Measurements from ENCODE around the gene ADCY5.
A peak's percentile ranks its signal among the peaks of the same experiment; 100 is the strongest.

Gene ADCY5

GRCh38 chr3:123451186-123451585 is 2.3 kb upstream of the ADCY5 start:
- no peak overlapping the region for H3K4me3 ChIP-seq (ENCODE audit: severe bottlenecking)
- H3K36me3 ChIP-seq (ENCODE audit: low read depth) = no peaks in the 10 kb centered on the region
- DNase-seq (ENCODE audit: low spot score) = no peak
- TF ChIP-seq, protein P1, sequence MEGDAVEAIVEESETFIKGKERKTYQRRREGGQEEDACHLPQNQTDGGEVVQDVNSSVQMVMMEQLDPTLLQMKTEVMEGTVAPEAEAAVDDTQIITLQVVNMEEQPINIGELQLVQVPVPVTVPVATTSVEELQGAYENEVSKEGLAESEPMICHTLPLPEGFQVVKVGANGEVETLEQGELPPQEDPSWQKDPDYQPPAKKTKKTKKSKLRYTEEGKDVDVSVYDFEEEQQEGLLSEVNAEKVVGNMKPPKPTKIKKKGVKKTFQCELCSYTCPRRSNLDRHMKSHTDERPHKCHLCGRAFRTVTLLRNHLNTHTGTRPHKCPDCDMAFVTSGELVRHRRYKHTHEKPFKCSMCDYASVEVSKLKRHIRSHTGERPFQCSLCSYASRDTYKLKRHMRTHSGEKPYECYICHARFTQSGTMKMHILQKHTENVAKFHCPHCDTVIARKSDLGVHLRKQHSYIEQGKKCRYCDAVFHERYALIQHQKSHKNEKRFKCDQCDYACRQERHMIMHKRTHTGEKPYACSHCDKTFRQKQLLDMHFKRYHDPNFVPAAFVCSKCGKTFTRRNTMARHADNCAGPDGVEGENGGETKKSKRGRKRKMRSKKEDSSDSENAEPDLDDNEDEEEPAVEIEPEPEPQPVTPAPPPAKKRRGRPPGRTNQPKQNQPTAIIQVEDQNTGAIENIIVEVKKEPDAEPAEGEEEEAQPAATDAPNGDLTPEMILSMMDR (IDR thresholded peaks at IDR 0.05; ENCODE audit: poor library complexity, severe bottlenecking) = no peak
- H3K27me3 ChIP-seq (ENCODE audit: insufficient read depth, poor library complexity, severe bottlenecking) = peaks cover 48% of the 10 kb centered on the region
- no peak overlapping the region for H3K27ac ChIP-seq (ENCODE audit: poor library complexity, severe bottlenecking)
- ATAC-seq (ENCODE audit: low read depth) = no peak
- no peaks in the 10 kb centered on the region for H3K9me3 ChIP-seq (ENCODE audit: severe bottlenecking)
- no peaks in the 10 kb centered on the region for H3K4me1 ChIP-seq (ENCODE audit: insufficient read depth, poor library complexity, severe bottlenecking)

DNA sequence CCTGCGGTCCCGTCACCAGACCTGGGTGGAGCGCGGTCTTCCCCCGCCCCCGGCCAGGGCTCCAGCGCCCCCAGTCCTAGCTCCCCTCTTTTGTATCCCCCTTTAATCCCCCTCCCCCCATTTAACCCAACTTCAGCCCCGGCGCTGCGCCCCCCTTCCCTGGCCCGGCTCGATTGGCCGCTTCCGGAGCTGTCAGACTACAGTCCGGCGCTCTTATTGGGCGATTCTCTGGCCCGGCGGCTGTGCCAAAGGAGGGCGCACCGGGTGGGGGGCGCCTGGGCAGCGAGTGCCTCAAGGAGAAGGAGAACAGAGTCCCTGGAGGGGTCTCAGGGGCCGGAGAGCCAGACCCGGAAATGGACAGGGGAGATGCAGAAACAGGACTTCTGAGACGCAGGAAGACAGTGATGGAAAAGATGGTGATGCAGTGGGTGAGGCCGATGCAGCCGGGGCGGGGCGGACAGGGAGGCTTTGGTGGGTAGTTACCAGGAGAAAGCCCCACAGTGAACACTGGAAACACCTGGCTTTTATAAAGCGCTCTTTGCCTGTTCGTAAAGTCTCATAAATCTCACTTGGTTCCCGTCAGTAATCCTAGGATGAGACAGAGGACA is 1.2 kb upstream of the ADCY5 start:
- ATAC-seq (ENCODE audit: low read depth) = no peak

DNA sequence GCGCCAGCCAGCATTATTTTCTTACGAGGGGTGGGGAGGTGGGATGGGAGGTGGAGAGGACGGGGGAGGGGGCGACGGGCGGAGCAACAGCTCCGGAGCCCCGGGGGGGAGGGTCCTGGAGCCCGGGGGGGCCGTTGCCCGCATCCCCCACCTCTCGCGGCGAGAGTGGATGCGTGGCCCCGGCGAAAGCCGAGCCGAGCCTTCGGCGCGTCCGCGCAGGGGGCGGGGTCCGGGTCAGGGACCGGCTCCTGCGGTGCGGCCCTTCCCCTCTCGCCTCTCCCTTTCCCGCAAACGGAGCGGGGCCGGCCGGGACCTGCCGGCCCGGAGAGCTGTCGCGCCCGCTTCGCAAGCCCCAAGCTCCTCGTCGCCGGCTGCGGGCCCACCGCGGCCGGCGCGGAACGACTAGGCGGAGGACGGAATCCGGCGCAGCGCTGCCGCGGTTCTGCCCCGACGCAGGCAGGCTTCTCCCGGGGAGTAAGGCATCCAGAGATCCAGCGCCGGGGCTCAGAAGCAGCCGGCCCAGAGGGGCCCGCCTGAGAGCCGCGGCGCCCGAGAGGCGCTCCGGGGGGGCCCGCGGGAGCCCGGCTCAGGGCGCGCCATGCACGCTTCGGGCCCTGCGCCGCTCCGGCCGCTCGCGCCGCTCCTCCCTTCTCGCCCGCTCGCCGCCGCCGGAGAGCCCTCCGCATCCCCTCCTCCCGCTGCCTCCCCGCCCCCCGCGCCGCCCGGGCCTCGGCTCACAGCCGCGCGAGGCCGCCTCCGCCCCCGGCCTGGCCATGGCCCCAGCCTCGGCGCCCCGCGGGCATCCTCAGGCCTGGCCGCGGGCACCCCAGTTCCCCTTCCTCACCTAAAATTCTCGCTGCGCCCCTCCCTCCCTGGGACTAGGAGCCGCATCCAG is 459 bp upstream of the ADCY5 start:
- peak; percentile 41 for ATAC-seq (ENCODE audit: low read depth)
- H3K36me3 ChIP-seq (ENCODE audit: low read depth) = no peaks in the 10 kb centered on the region
- TF ChIP-seq, protein P1 (IDR thresholded peaks at IDR 0.05; ENCODE audit: poor library complexity, severe bottlenecking) = no peak
- peaks cover 59% of the 10 kb centered on the region for H3K27me3 ChIP-seq (ENCODE audit: insufficient read depth, poor library complexity, severe bottlenecking)
- no peaks in the 10 kb centered on the region for H3K9me3 ChIP-seq (ENCODE audit: severe bottlenecking)
- no peak overlapping the region for H3K27ac ChIP-seq (ENCODE audit: poor library complexity, severe bottlenecking)
- no peaks in the 10 kb centered on the region for H3K4me1 ChIP-seq (ENCODE audit: insufficient read depth, poor library complexity, severe bottlenecking)
- H3K4me3 ChIP-seq (ENCODE audit: severe bottlenecking) = peak overlapping the region; percentile 34
- no peak for DNase-seq (ENCODE audit: low spot score)

More for the DNA sequence above, 1.2 kb upstream of the ADCY5 start:
- Histone ChIP-seq H3K36me3 (ENCODE audit: low read depth) (no peaks in the 10 kb centered on the region), H3K27me3 (ENCODE audit: insufficient read depth, poor library complexity, severe bottlenecking) (peaks cover 55% of the 10 kb centered on the region), H3K9me3 (ENCODE audit: severe bottlenecking) (no peaks in the 10 kb centered on the region), H3K27ac (ENCODE audit: poor library complexity, severe bottlenecking) (no peak overlapping the region), H3K4me3 (ENCODE audit: severe bottlenecking) (peak overlapping the region; percentile 34), H3K4me1 (ENCODE audit: insufficient read depth, poor library complexity, severe bottlenecking) (no peaks in the 10 kb centered on the region)
- DNase-seq (ENCODE audit: low spot score) = no peak
- TF ChIP-seq, protein P1 (IDR thresholded peaks at IDR 0.05; ENCODE audit: poor library complexity, severe bottlenecking) = no peak

- no peaks in the 10 kb centered on the region for H3K9me3 ChIP-seq (ENCODE audit: severe bottlenecking)
- H3K36me3 ChIP-seq (ENCODE audit: low read depth) = no peaks in the 10 kb centered on the region
- H3K27ac ChIP-seq (ENCODE audit: poor library complexity, severe bottlenecking) = no peak overlapping the region
- H3K4me3 ChIP-seq (ENCODE audit: severe bottlenecking) = no peak overlapping the region
- DNase-seq (ENCODE audit: low spot score) (no peak), ATAC-seq (ENCODE audit: low read depth) (no peak)
- peaks cover 59% of the 10 kb centered on the region for H3K27me3 ChIP-seq (ENCODE audit: insufficient read depth, poor library complexity, severe bottlenecking)
- H3K4me1 ChIP-seq (ENCODE audit: insufficient read depth, poor library complexity, severe bottlenecking) = no peaks in the 10 kb centered on the region
- TF ChIP-seq, protein P1 (IDR thresholded peaks at IDR 0.05; ENCODE audit: poor library complexity, severe bottlenecking) = peak; percentile 47
These were observed 957 bp downstream of the ADCY5 start for GRCh38 chr3:123447749-123448517.
